ENCODE measurements around the gene DCAF6.
"Not testable (repeated sequence)": the region's sequence is repeated elsewhere in the genome, so short reads cannot be mapped to it uniquely, and the experiment has no call there.

Gene DCAF6

GRCh38 chr1:168035345-168035744, 98.9 kb downstream of the DCAF6 start:
- no peak for DNase-seq

GRCh38 chr1:168042362-168042761, 105.9 kb downstream of the DCAF6 start:
- no peak for DNase-seq

DNA sequence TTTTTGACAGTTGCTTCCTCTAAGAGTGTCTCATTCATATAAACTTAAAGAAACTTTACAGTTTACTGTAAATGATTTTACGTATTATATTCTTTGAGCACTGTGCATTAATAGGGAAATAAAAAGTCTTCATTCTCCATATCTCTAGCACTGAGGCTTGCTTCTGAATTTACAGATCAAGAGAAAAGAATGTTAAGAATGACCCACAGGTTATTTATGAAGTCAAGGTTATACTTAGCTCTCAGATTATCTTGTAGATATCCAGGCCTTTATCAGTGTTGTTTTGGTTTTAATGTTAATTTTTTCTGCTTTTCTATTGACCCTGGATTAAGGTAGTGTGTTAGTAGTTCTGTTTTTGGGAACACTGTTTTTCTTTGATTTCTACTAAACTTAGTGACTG, 108.8 kb downstream of the DCAF6 start:
- no peak for DNase-seq

- no peak for DNase-seq
Measured at GRCh38 chr1:168050307-168050706, 113.8 kb downstream of the DCAF6 start.

- DNase-seq = no peak
Measured at GRCh38 chr1:168050880-168051279, 114.4 kb downstream of the DCAF6 start.

DNA sequence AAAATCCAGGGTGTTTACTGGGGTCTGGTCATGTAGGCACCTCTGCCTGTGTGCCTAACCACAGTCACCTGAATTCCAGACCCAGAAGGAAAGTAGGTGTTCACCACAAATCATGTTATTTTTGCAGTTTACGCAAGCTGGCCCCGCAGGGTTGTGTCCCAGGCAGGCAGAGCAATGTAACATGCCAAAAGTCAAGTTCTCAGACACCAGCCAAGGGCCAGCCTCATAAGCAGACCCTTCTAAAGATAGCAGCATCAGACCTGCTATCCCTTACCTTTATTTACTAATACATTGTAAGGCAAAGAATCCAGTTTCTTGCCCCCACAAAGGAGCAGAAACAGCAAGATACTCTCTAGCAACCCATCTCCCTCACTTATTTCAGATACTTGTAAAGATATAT, 117.2 kb downstream of the DCAF6 start:
- DNase-seq = no peak

DNA sequence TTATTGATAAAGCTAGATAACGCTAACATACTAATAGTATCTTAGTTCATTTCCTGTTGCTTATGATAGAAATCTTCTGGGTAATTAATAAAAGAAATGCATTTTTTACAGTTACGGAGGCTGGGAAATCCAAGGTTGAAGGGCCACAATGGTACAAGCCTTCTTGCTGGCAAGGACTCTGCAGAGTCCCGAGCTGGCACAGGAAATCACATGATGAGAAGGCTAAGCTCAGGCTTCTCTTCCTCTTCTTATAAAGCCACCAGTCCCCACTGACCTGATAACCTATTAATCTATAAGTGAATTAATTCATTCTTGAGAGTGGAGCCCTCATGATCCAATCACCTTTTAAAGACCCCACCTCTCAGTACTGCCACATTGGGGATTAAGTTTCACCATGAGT, 117.6 kb downstream of the DCAF6 start:
- no peak for DNase-seq

DNA sequence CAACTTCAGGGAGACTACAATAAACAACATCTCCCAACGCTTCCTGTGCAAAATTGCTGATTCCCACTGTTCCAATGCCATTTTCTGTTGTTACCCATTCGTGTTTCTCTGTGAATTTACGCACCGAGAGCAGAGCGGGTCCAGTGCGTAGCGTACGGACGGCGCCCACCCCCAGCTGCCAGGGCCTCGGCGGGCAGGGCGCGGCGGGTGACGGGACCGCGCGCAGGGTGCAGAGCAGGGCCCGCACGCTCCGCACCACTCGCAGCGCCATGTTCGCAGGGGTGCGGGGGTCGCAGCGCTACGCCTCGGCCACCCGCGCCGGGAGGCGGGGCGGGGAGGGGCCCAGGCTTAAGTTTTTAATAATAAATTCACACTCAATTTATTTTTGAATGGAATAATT, 119.7 kb downstream of the DCAF6 start:
- DNase-seq = not testable (repeated sequence)

GRCh38 chr1:168057355-168057754, 120.9 kb downstream of the DCAF6 start:
- no peak for DNase-seq

DNA sequence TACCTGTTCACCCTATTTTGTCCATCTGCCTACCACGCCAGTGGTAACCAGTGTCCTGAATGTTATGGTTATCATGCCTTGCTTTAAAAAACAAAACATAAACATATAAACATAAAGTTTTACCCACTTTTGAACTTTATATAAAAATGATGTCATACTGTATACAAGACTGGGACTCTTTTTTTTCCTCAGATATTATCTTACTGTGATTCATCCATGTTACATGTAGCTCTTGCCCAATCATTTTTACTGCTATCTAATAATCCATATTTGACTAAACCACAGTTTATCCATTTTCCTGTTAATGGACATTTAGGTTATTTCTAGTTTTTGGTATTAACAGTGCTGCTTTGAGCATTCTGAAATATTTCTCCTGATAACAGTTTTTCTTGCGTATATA, 121.4 kb downstream of the DCAF6 start:
- DNase-seq = no peak

DNA sequence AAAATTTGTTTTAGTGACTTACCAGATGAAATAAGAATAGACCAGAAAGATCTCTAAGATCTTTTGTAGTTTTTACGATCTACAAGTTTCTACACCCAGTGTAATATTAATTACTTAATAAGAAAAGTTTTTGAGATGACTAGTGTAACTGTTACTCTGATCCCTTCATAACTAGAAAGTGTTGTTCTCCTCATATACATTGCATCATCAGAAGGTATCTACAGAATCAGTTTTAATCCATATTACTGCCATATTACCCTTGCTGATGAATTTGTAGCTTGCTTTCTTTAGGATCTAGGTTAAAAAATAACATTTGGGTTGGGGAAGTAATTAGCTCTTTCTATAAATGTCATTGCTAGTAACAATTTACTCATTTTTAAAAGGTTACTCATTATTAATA, 127.7 kb downstream of the DCAF6 start:
- no peak for DNase-seq

GRCh38 chr1:168065506-168065905, 129.0 kb downstream of the DCAF6 start:
- no peak for DNase-seq

DNA sequence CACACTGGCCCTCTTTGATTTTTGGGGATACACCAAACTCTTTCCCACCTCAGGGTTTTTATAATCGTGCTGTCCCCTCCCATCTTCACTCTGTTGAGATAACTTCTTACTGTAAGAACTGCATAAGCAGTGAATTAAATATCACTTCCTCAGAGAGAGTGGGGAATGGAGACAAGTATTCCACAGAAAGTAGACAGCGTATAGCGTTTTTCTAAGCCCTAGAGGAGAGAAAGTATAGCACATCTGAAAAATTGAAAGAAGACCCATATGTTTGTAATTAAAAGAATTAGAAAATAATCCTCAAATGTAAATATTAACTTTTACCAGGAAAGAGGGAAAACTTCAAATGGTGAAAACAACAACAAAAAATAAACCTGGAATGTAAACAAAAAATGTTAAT, 132.9 kb downstream of the DCAF6 start:
- no peak for DNase-seq

- no peak for DNase-seq
Measured at GRCh38 chr1:168079761-168080160, 143.3 kb downstream of the DCAF6 start.

- DNase-seq = no peak
Measured at GRCh38 chr1:168081373-168082007, 145.0 kb downstream of the DCAF6 start.

- peak; percentile 25 for DNase-seq
Measured at GRCh38 chr1:168082008-168082876, 145.8 kb downstream of the DCAF6 start.

GRCh38 chr1:168083456-168084325, 147.2 kb downstream of the DCAF6 start:
- DNase-seq = no peak

DNA sequence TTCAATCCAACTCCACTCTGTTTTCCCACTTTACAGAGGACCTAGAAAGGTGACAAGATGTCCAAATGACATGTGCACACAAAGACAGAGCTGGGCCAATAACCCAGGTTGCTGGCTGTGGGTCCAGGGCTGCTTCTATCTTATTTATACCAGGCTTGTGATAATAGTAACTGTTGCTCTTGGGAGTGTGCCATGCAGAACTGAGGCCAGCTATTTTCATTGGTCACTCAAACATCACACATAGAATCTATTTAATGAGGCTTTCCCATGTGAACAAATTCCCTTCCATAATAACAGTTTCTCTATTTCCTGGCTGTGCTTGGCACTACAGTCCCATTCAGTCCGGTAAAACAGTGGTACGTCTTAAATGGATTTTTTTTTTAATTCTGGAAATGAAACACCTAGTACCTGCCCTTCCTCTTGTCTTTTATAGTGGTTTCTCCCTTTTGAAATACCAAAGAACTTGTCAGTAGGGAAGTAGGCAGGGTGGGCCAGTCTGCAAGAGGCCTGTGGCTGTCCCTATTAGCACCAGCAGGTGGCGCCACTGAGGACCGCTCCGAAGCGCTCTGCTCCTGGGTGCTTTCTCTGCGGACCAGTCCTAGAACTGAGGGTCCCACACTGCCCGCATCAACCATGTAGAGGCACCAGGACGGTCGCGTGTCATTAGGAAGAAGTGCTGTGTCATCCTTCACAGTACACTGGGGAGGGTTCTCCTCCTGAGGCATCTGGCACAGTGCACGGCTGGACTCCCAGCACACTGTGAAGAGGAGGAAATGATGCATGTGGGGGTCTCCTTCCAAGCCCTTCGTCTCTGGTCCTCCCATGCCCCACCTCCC, 148.1 kb downstream of the DCAF6 start:
- peak; percentile 30 for DNase-seq

DNA sequence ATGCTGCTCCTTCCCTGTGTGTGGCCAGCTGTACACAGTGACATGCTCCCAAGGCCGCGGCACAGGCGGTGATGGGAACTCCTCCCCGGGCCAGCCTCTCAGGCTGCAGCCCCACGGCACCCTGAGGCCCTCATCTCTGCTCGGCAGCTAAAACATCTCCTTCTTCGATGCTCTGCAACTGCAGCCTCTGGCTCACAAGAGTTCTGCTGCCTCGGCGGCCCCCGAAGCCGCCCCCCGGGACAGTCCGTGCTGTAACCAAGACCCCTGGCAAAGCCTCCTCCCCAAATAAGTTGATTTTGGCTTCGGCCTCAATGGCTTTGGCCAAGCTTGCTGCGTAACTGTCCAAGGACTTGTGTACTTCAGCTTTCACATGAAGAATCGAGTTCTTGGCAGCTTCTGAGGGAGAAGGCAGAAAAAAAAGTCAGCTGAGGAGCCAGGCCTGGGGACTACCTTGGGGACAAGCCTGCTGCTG, 149.0 kb downstream of the DCAF6 start:
- DNase-seq = no peak

DNA sequence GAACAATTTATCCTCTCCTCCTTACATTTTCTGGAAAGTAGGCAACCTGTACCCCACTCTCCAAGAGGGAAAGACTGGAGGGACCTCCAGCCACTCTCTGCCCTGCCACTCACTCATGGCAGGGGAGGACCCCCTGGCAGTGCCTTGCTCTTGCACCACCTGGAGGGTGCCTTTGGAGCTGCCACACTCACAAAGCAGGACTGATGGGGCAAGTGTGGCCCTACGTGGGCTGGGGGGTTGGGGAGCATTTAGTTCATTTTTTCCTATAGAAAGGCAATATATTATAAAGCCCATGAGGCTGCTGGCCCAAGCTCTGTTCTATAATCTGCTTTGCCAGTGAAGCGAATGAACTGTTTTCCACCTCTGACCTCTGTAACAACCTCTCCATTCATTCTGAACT, 150.0 kb downstream of the DCAF6 start:
- DNase-seq = no peak

GRCh38 chr1:168087696-168088095, 151.2 kb downstream of the DCAF6 start:
- no peak for DNase-seq
